Testis (tissue), 3 donors: ENCODE data around the gene PROM2. TPM values are rescaled to one million over a fixed set of nuclear protein-coding genes. Genes with fewer than 3 reads are reported as not detected.

ENCODE experiments used
- DNase-seq: peaks from one replicate; pipeline ENCODE4 v3.0.0-alpha.2; 2019
- H3K27ac ChIP-seq, 2 donors: fragments of 200-600 bp; sonication (generic); one replicate each; pipeline ENCODE4 v1.5.1; 2019
- H3K27me3 ChIP-seq: fragments of 200-600 bp; sonication (generic); one replicate; pipeline ENCODE4 v1.5.1; 2019
- H3K36me3 ChIP-seq: fragments of 200-600 bp; sonication (generic); one replicate; pipeline ENCODE4 v1.5.1; 2017; ENCODE audit warnings: low read depth; ENCODE audit errors: missing control alignments
- H3K4me1 ChIP-seq: fragments of 200-600 bp; sonication (generic); one replicate; pipeline ENCODE4 v1.5.1; 2019
- H3K4me3 ChIP-seq, 2 donors: fragments of 200-600 bp; sonication (generic); one replicate each; pipeline ENCODE4 v1.5.1; 2017 to 2019
- H3K9me3 ChIP-seq: fragments of 200-600 bp; sonication (generic); one replicate; pipeline ENCODE4 v1.5.1; 2017
- POLR2A ChIP-seq: fragments of 450-650 bp; IDR thresholded peaks from one replicate; pipeline ENCODE4 v1.6.1; 2017; ENCODE audit warnings: antibody characterized with exemption, mild to moderate bottlenecking, moderate library complexity
- WGBS, 2 donors: methylation state at CpG; one replicate each; pipeline ENCODE4 v1.1.5; 2018; 5-methylcytosine and 5-hydroxymethylcytosine counted together
- intact Hi-C: fragments of 100-400 bp; cut with DNase I; formaldehyde crosslinking; loops from one replicate; pipeline ENCODE4 v1.15.1; 2023; ENCODE audit warnings: low total_unique reads
- polyA plus RNA-seq: library from polyadenylated mRNA; stranded (reverse); fragments of 350-450 nt; fragmentation: Illumina TruSeq; extraction: RNeasy Lipid Tissue Mini Kit (QIAGEN cat#74804); gene quantifications from one replicate; pipeline ENCODE4 v1.2.3, GENCODE V29; 2014; ENCODE audit warnings: low read depth, low replicate concordance; ENCODE audit not compliant: insufficient read depth
- total RNA-seq, 2 donors: library from RNA; depleted of rRNA; stranded (reverse); fragments of >200 nt; gene quantifications; one replicate each; pipeline ENCODE4 v1.2.3, GENCODE V29; 2016
- TF ChIP-seq, protein P1 (sequence below), 3 experiments: fragments of 450-650 bp in 2 of 3; fragments of 200-600 bp in 1 of 3; sonication (generic) in 1 of 3; IDR thresholded peaks; one replicate each; pipeline ENCODE4 v1.5.1; 2016 to 2019; ENCODE audit warnings: antibody characterized with exemption in 3 of 3, mild to moderate bottlenecking in 2 of 3, moderate library complexity in 1 of 3

Gene PROM2
- total and polyA plus RNA-seq, 3 donors from 2014 or later, result 1.3 to 2.4 (median 2.1) TPM

DNA sequence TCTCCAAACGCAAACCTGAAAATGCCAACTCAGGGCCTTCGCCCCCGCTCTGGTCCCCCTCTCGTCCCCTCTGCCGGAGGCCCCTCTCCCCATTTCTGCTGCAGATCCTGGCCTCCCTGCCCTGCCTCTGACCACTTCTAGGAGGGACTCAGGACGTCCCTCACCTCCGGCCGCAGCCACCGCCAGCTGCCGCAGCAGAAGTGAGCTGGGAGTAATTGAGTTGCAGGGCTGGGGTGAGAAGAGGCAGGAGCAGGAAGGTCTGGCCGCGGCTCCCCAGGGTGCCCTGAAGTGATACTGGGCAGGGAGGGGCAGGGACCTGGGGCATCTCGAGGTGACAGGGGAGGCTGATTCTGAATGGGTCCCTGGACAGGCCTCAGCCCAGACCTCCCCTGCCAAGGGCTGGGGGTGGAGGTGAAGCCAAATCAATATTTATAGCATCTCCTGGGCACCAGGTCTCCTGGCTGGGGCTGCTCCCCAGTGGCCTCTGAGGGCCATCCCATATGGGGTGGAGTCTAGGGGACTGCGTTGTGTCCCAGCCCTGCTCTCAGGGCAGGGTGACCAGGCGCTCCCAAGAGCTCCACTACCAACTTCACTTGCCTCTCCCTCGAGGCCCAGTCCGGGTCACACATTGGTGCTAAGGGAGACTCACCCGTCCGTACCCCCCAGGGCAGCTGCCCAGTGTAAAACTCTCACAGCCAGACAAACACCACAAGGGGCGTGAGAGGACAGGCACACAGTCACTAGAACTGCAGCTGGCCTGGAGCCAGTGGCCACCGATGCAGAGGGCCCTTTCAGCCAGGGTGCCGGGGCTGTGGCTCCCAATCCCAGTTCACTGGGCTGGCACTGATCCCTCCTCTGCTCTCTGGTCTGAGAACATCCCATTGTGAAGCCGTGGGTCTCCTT is 55.9 kb downstream of the PROM2 start:
- 85% methylated on average over 17 to 23 of the region's 23 CpGs for WGBS, 2 donors
- no peaks in the 10 kb centered on the region for H3K36me3 ChIP-seq
- no peaks in the 10 kb centered on the region for H3K9me3 ChIP-seq
- H3K27me3 ChIP-seq, result no peaks in the 10 kb centered on the region
- no peaks in the 10 kb centered on the region for H3K4me1 ChIP-seq
- no peak overlapping the region for H3K4me3 ChIP-seq
- H3K27ac ChIP-seq, result no peak overlapping the region
- no peak for TF ChIP-seq POLR2A
- TF ChIP-seq, protein P1, sequence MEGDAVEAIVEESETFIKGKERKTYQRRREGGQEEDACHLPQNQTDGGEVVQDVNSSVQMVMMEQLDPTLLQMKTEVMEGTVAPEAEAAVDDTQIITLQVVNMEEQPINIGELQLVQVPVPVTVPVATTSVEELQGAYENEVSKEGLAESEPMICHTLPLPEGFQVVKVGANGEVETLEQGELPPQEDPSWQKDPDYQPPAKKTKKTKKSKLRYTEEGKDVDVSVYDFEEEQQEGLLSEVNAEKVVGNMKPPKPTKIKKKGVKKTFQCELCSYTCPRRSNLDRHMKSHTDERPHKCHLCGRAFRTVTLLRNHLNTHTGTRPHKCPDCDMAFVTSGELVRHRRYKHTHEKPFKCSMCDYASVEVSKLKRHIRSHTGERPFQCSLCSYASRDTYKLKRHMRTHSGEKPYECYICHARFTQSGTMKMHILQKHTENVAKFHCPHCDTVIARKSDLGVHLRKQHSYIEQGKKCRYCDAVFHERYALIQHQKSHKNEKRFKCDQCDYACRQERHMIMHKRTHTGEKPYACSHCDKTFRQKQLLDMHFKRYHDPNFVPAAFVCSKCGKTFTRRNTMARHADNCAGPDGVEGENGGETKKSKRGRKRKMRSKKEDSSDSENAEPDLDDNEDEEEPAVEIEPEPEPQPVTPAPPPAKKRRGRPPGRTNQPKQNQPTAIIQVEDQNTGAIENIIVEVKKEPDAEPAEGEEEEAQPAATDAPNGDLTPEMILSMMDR (IDR thresholded peaks at IDR 0.05), result no peak
- intact Hi-C loops, result no loop called here
- no peak for DNase-seq

DNA sequence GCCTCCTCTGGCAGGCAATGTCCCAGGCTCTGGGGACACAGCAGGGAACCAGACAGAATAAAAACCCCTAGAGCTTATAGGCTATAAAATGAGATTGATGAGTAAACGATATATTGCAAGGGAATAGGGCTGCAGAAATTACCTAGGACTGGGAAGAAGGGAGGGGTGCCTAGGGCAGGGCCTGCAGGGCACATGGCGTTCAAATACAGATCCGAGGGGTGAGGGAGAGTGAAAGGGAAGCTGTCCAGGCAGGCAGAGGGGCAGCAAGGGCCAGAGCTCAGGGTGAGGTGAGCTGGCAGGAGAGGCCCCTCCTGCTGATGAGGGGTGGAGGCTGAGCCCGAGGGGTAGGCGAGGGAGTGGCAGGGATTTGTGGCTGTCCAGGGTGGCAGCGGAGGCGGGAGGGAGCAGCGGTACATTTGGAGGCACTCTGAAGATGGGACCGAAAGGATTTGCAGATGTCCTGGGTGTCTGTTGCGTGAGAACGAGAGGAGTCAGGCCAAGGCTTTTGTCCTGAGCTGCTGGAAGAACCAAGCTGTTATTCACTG is 56.6 kb downstream of the PROM2 start:
- TF ChIP-seq, protein P1 (IDR thresholded peaks at IDR 0.05), result no peak
- TF ChIP-seq POLR2A, result no peak
- Histone ChIP-seq H3K27me3 (no peaks in the 10 kb centered on the region), H3K9me3 (no peaks in the 10 kb centered on the region), H3K4me1 (no peaks in the 10 kb centered on the region), H3K4me3 (no peak overlapping the region), H3K36me3 (no peaks in the 10 kb centered on the region), H3K27ac (no peak overlapping the region)
- WGBS, 2 donors, result 82 to 86% methylated on average over 11 of the region's 11 CpGs
- intact Hi-C loops, result no loop called here
- DNase-seq, result no peak

DNA sequence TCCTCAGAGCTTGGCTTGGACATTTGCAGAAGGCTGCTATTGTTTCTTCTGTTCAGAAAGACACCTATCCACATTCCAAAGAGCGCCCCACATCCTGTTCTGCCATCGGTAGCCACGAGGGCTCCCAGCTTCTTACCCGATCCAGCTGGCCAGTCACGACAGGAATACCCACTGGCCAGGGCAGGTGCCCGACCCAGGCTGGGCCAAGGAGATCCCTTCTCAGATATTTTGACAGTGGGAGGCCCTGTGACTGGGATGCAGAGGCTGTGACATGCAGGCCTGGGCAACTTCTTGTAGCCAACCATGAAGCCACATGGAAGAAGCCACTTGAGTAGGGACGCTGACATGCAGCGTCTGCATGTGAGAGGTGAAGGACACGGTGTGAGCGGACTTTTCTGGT is 57.4 kb downstream of the PROM2 start:
- Histone ChIP-seq H3K4me1 (no peaks in the 10 kb centered on the region), H3K36me3 (no peaks in the 10 kb centered on the region), H3K4me3 (no peak overlapping the region), H3K9me3 (no peaks in the 10 kb centered on the region), H3K27me3 (no peaks in the 10 kb centered on the region), H3K27ac (no peak overlapping the region)
- intact Hi-C loops, result no loop called here
- TF ChIP-seq, protein P1 (IDR thresholded peaks at IDR 0.05), result no peak
- no peak for TF ChIP-seq POLR2A
- 87 to 91% methylated on average over 9 to 10 of the region's 10 CpGs for WGBS, 2 donors
- DNase-seq, result no peak

DNA sequence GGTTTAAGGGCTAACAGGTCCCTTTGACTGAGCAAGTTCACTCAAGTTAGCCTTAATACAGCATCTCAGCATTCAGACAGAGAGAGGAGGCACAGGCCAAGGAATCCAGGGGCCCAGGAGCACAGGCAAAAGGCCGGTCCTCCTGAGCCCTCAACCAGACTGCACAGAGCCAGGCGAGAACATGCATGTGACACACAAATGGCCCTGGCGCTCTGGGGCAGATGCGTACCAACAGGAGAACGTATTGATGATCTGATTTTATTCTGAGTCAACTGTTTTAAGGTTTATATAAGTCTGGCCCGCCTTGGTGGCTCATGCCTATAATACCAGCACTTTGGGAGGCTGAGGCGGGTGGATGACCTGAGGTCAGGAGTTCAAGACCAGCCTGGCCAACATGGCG is 57.8 kb downstream of the PROM2 start:
- WGBS, 2 donors, result 93 to 94% methylated on average over 8 of the region's 8 CpGs
- intact Hi-C loops, result no loop called here

More for the DNA sequence above, 57.8 kb downstream of the PROM2 start:
- no peak overlapping the region for H3K27ac ChIP-seq
- H3K4me1 ChIP-seq, result no peaks in the 10 kb centered on the region
- no peaks in the 10 kb centered on the region for H3K27me3 ChIP-seq
- no peaks in the 10 kb centered on the region for H3K9me3 ChIP-seq
- TF ChIP-seq, protein P1 (IDR thresholded peaks at IDR 0.05), result no peak
- TF ChIP-seq POLR2A, result no peak
- DNase-seq, result no peak
- H3K4me3 ChIP-seq, result no peak overlapping the region
- H3K36me3 ChIP-seq, result no peaks in the 10 kb centered on the region
